ENCODE measurements around the gene MYO5A. TPM values are rescaled to one million over a fixed set of nuclear protein-coding genes. Genes with fewer than 3 reads are reported as not detected.

Gene MYO5A
- total RNA-seq, 2 donors from 2014 or later, result 50.6 to 58.4 TPM

- ATAC-seq (no peak), DNase-seq (no peak)
- H3K27me3 Mint-ChIP-seq, result no peaks in the 10 kb centered on the region
- H3K9me3 ChIP-seq (ENCODE audit: control insufficient read depth, low read length, poor library complexity, severe bottlenecking), result no peaks in the 10 kb centered on the region
- no peak overlapping the region for H3K27ac Mint-ChIP-seq
- no peak overlapping the region for H3K4me3 Mint-ChIP-seq
- no peaks in the 10 kb centered on the region for H3K36me3 Mint-ChIP-seq (ENCODE audit: low read depth)
- peaks cover 37% of the 10 kb centered on the region for H3K4me1 Mint-ChIP-seq
Observed at GRCh38 chr15:52258461-52258860, 270.2 kb downstream of the MYO5A start.

- H3K4me3 Mint-ChIP-seq, result no peak overlapping the region
- DNase-seq (no peak), ATAC-seq (no peak)
- no peaks in the 10 kb centered on the region for H3K27me3 Mint-ChIP-seq
- no peaks in the 10 kb centered on the region for H3K36me3 Mint-ChIP-seq (ENCODE audit: low read depth)
- peaks cover 30% of the 10 kb centered on the region for H3K4me1 Mint-ChIP-seq
- no peak overlapping the region for H3K27ac Mint-ChIP-seq
- no peaks in the 10 kb centered on the region for H3K9me3 ChIP-seq (ENCODE audit: control insufficient read depth, low read length, poor library complexity, severe bottlenecking)
Observed at GRCh38 chr15:52257734-52258062, 271.0 kb downstream of the MYO5A start.

Other genes starting within 250 kb of the MYO5A start
- 1 to 10 TPM; 1.5 to 3.3 TPM for gene MYO5C, start 233.1 kb downstream of the MYO5A start, total RNA-seq
- 100 to 1,000 TPM; 111 to 147 TPM for gene ARPP19, start 40.1 kb upstream of the MYO5A start, total RNA-seq
- gene ATOSA, start 150.5 kb upstream of the MYO5A start, total RNA-seq, result 100 to 1,000 TPM; 101 to 120 TPM